Measurements from ENCODE around the gene CDKN2B. TPM values are rescaled to one million over a fixed set of nuclear protein-coding genes. Genes with fewer than 3 reads are reported as not detected.

CDKN2B gene
- total RNA-seq, 1 donor from 2014 or later: 2.3 TPM

GRCh38 chr9:21998026-21998425 lies 11.1 kb downstream of the CDKN2B start:
- intact Hi-C loops (cut with DNase I): no loop called here
- ATAC-seq (ENCODE audit: poor library complexity) (no peak), DNase-seq (no peak)

GRCh38 chr9:21997480-21997879 lies 11.6 kb downstream of the CDKN2B start:
- ATAC-seq (ENCODE audit: poor library complexity): no peak
- intact Hi-C loops (cut with DNase I): no loop called here
- no peak for DNase-seq

- intact Hi-C loops (cut with DNase I): no loop called here
- DNase-seq (no peak), ATAC-seq (ENCODE audit: poor library complexity) (no peak)
Observed at GRCh38 chr9:21996858-21997257, 12.2 kb downstream of the CDKN2B start.

- DNase-seq: no peak
- intact Hi-C loops (cut with DNase I): no loop called here
- no peak for ATAC-seq (ENCODE audit: poor library complexity)
Observed at GRCh38 chr9:21996438-21996837, 12.7 kb downstream of the CDKN2B start.

- peak; percentile 66 for DNase-seq
- peak; percentile 80 for ATAC-seq (ENCODE audit: poor library complexity)
- intact Hi-C loops (cut with DNase I): no loop called here
Observed at GRCh38 chr9:21995666-21996398, 13.3 kb downstream of the CDKN2B start.

GRCh38 chr9:21995006-21995665 lies 14.0 kb downstream of the CDKN2B start:
- intact Hi-C loops (cut with DNase I): no loop called here

GRCh38 chr9:21994556-21995005 lies 14.5 kb downstream of the CDKN2B start, which contains the start of gene CDKN2B-AS1:
Gene CDKN2B-AS1, plus strand, starts transcription at chr9:21994791.
- intact Hi-C loops (cut with DNase I): no loop called here
- DNase-seq (peak; percentile 56), ATAC-seq (ENCODE audit: poor library complexity) (peak; percentile 73)

More at GRCh38 chr9:21995006-21995665, 14.0 kb downstream of the CDKN2B start:
- peak; percentile 82 for DNase-seq
- peak; percentile 90 for ATAC-seq (ENCODE audit: poor library complexity)

- intact Hi-C loops (cut with DNase I): no loop called here
- DNase-seq: peak; percentile 49
Observed at GRCh38 chr9:21993893-21994555, 15.1 kb downstream of the CDKN2B start, which contains the start of gene CDKN2A. Gene CDKN2A, minus strand, starts transcription at chr9:21994392.

GRCh38 chr9:21993007-21993406 lies 16.1 kb downstream of the CDKN2B start:
- intact Hi-C loops (cut with DNase I): no loop called here
- ATAC-seq (ENCODE audit: poor library complexity): no peak
- DNase-seq: no peak

More at GRCh38 chr9:21993893-21994555, 15.1 kb downstream of the CDKN2B start, which contains the start of gene CDKN2A:
- ATAC-seq (ENCODE audit: poor library complexity): peak; percentile 45

- ATAC-seq (ENCODE audit: poor library complexity) (no peak), DNase-seq (no peak)
- intact Hi-C loops (cut with DNase I): no loop called here
Observed at GRCh38 chr9:21991072-21991959, 17.8 kb downstream of the CDKN2B start.

GRCh38 chr9:21989440-21990189 lies 19.5 kb downstream of the CDKN2B start:
- DNase-seq: no peak
- no peak for ATAC-seq (ENCODE audit: poor library complexity)
- intact Hi-C loops (cut with DNase I): loop anchor here (10.0 kb wide), 1 partner anchor 65 kb away; no protein-coding TSS in a partner anchor

- intact Hi-C loops (cut with DNase I): loop anchor here (10.0 kb wide), 1 partner anchor 64 kb away; no protein-coding TSS in a partner anchor
- ATAC-seq (ENCODE audit: poor library complexity) (no peak), DNase-seq (no peak)
Observed at GRCh38 chr9:21988056-21988990, 20.8 kb downstream of the CDKN2B start.

- intact Hi-C loops (cut with DNase I): loop anchor here (10.0 kb wide), 1 partner anchor 61 kb away; no protein-coding TSS in a partner anchor
- ATAC-seq (ENCODE audit: poor library complexity) (no peak), DNase-seq (no peak)
Observed at GRCh38 chr9:21985964-21986667, 23.0 kb downstream of the CDKN2B start.

- ATAC-seq (ENCODE audit: poor library complexity): no peak
- no peak for DNase-seq
- intact Hi-C loops (cut with DNase I): loop anchor here (10.0 kb wide), 1 partner anchor 59 kb away; no protein-coding TSS in a partner anchor
Observed at GRCh38 chr9:21984101-21984500, 25.0 kb downstream of the CDKN2B start.

GRCh38 chr9:21983561-21983935 lies 25.6 kb downstream of the CDKN2B start:
- DNase-seq (no peak), ATAC-seq (ENCODE audit: poor library complexity) (no peak)
- intact Hi-C loops (cut with DNase I): loop anchor here (10.0 kb wide), 1 partner anchor 59 kb away; no protein-coding TSS in a partner anchor

Measured in Right ventricle myocardium superior (tissue), 1 donor.